Measurements from ENCODE around the gene CD4. TPM values are rescaled to one million over a fixed set of nuclear protein-coding genes. Genes with fewer than 3 reads are reported as not detected.

CD4 gene
- total and polyA plus RNA-seq, 4 donors = 15.9 to 44.8 (median 32.0) TPM

DNA sequence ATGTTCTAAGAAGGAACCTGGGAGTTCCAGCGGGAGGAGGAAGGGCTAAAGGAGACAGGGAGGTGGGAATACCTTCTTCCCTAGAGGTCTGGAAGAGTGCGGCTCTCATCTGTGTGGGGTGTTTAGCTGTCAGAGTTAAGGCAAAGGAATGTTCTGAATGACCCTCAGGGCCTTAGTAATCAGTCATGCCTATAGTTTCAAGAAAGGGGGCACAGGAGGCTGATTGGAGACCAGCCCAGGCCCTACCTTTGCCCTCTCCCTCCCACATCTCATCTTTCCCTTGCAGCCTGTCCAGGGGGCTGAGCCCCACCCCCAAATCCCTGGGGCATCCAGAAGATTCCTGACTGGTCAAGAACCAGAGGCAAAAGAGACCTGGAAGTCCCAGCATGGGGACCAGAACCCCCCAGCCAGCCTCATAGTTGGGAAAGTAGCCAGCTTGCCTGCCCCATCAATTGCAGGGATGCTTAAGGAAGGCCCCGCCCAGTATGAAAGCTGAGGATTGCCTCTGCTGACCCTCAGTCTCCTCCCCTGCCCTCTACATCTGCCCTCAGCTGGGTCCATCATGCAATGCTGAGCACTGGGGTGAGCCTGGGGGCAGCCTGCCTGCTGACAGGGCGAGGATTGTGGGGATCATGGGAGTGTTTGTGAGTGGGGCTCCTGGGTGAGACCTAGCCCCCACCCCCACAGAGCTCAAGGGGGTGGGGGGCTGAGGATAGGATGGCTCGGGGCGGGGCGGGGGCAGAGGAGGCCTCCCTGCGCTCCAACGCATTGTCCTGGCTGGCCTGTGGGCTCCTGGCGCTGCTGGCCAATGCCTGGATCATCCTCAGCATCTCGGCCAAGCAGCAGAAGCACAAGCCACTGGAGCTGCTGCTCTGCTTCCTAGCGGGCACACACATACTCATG, 34.1 kb downstream of the CD4 start:
- no peaks in the 10 kb centered on the region for H3K9me3 ChIP-seq (ENCODE audit: control insufficient read depth in 4 of 4, low read length in 3 of 4)
- H3K4me1 ChIP-seq (ENCODE audit: control insufficient read depth in 4 of 4, insufficient read depth in 4 of 4, low read length in 3 of 4) = peaks cover 2 to 40% (median 29%) of the 10 kb centered on the region in 4 donors
- no peaks in the 10 kb centered on the region for H3K36me3 ChIP-seq (ENCODE audit: control insufficient read depth in 4 of 4, insufficient read depth in 3 of 4, low read depth in 1 of 4, low read length in 3 of 4)
- DNase-seq (ENCODE audit: low spot score) = no peak
- 88% methylated on average over 12 of the region's 12 CpGs for WGBS
- H3K27me3 ChIP-seq (ENCODE audit: control insufficient read depth in 4 of 4, insufficient read depth in 4 of 4, low read length in 3 of 4) = peaks cover 0 to 2% (median 0%) of the 10 kb centered on the region in 4 donors
- no peak for TF ChIP-seq FOXA1 (IDR thresholded peaks at IDR 0.05)
- TF ChIP-seq, protein P1, sequence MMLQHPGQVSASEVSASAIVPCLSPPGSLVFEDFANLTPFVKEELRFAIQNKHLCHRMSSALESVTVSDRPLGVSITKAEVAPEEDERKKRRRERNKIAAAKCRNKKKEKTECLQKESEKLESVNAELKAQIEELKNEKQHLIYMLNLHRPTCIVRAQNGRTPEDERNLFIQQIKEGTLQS (IDR thresholded peaks at IDR 0.05) = no peak
- TF ChIP-seq, protein P2, sequence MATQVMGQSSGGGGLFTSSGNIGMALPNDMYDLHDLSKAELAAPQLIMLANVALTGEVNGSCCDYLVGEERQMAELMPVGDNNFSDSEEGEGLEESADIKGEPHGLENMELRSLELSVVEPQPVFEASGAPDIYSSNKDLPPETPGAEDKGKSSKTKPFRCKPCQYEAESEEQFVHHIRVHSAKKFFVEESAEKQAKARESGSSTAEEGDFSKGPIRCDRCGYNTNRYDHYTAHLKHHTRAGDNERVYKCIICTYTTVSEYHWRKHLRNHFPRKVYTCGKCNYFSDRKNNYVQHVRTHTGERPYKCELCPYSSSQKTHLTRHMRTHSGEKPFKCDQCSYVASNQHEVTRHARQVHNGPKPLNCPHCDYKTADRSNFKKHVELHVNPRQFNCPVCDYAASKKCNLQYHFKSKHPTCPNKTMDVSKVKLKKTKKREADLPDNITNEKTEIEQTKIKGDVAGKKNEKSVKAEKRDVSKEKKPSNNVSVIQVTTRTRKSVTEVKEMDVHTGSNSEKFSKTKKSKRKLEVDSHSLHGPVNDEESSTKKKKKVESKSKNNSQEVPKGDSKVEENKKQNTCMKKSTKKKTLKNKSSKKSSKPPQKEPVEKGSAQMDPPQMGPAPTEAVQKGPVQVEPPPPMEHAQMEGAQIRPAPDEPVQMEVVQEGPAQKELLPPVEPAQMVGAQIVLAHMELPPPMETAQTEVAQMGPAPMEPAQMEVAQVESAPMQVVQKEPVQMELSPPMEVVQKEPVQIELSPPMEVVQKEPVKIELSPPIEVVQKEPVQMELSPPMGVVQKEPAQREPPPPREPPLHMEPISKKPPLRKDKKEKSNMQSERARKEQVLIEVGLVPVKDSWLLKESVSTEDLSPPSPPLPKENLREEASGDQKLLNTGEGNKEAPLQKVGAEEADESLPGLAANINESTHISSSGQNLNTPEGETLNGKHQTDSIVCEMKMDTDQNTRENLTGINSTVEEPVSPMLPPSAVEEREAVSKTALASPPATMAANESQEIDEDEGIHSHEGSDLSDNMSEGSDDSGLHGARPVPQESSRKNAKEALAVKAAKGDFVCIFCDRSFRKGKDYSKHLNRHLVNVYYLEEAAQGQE (IDR thresholded peaks at IDR 0.05) = no peak
- TF ChIP-seq EGR1 (IDR thresholded peaks at IDR 0.05; ENCODE audit: low read depth in 2 of 2) = no peak
- TF ChIP-seq, protein P3, sequence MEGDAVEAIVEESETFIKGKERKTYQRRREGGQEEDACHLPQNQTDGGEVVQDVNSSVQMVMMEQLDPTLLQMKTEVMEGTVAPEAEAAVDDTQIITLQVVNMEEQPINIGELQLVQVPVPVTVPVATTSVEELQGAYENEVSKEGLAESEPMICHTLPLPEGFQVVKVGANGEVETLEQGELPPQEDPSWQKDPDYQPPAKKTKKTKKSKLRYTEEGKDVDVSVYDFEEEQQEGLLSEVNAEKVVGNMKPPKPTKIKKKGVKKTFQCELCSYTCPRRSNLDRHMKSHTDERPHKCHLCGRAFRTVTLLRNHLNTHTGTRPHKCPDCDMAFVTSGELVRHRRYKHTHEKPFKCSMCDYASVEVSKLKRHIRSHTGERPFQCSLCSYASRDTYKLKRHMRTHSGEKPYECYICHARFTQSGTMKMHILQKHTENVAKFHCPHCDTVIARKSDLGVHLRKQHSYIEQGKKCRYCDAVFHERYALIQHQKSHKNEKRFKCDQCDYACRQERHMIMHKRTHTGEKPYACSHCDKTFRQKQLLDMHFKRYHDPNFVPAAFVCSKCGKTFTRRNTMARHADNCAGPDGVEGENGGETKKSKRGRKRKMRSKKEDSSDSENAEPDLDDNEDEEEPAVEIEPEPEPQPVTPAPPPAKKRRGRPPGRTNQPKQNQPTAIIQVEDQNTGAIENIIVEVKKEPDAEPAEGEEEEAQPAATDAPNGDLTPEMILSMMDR (IDR thresholded peaks at IDR 0.05; ENCODE audit: low read depth, low read length, missing input control) = no peak
- TF ChIP-seq GABPA (IDR thresholded peaks at IDR 0.05 in 1 of 2, conservative IDR thresholded peaks at IDR 0.05 in 1 of 2) = no peak
- TF ChIP-seq YY1 (IDR thresholded peaks at IDR 0.05) = no peak
- TF ChIP-seq JUND (IDR thresholded peaks at IDR 0.05) = no peak
- no peak for TF ChIP-seq RXRA (IDR thresholded peaks at IDR 0.05)
- TF ChIP-seq RAD21 (IDR thresholded peaks at IDR 0.05) = no peak
- TF ChIP-seq TAF1 (conservative IDR thresholded peaks at IDR 0.05) = no peak
- TF ChIP-seq HNF4G (IDR thresholded peaks at IDR 0.05) = no peak
- TF ChIP-seq FOXA2 (IDR thresholded peaks at IDR 0.05) = no peak
- TF ChIP-seq, protein P4, sequence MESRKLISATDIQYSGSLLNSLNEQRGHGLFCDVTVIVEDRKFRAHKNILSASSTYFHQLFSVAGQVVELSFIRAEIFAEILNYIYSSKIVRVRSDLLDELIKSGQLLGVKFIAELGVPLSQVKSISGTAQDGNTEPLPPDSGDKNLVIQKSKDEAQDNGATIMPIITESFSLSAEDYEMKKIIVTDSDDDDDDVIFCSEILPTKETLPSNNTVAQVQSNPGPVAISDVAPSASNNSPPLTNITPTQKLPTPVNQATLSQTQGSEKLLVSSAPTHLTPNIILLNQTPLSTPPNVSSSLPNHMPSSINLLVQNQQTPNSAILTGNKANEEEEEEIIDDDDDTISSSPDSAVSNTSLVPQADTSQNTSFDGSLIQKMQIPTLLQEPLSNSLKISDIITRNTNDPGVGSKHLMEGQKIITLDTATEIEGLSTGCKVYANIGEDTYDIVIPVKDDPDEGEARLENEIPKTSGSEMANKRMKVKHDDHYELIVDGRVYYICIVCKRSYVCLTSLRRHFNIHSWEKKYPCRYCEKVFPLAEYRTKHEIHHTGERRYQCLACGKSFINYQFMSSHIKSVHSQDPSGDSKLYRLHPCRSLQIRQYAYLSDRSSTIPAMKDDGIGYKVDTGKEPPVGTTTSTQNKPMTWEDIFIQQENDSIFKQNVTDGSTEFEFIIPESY (IDR thresholded peaks at IDR 0.05) = no peak
- TF ChIP-seq NR2F2 (IDR thresholded peaks at IDR 0.05) = no peak
- no peak for TF ChIP-seq SP1 (IDR thresholded peaks at IDR 0.05)
- TF ChIP-seq, protein P5, sequence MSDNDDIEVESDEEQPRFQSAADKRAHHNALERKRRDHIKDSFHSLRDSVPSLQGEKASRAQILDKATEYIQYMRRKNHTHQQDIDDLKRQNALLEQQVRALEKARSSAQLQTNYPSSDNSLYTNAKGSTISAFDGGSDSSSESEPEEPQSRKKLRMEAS (IDR thresholded peaks at IDR 0.05) = no peak
- TF ChIP-seq HNF4A (conservative IDR thresholded peaks at IDR 0.05) = no peak
- H3K27ac ChIP-seq (ENCODE audit: low read depth in 1 of 2, low read length in 2 of 2) = no peak overlapping the region
- H3K9ac ChIP-seq (ENCODE audit: low read depth in 1 of 2, low read length in 2 of 2) = no peak overlapping the region
- no peak overlapping the region for H3K4me3 ChIP-seq (ENCODE audit: low read depth in 1 of 3, low read length in 3 of 3)

Measured in liver (tissue), 9 donors.